ENCODE data around the gene TLE4. TPM values are rescaled to one million over a fixed set of nuclear protein-coding genes. Genes with fewer than 3 reads are reported as not detected.

The TLE4 gene
- total RNA-seq, 1 experiment from 2014 or later = 8.1 TPM

- POLR2A ChIA-PET = no interaction called here
- TF ChIP-seq CTCF (IDR thresholded peaks at IDR 0.05; ENCODE audit: insufficient read depth in 1 of 2, low read depth in 1 of 2, low read length in 1 of 2, severe bottlenecking in 1 of 2, unreplicated experiment in 1 of 2) = no peak
- Mint-ChIP-seq H3K36me3 (ENCODE audit: insufficient read depth, unreplicated experiment) (no peaks in the 10 kb centered on the region), H3K4me3 (ENCODE audit: unreplicated experiment) (no peak overlapping the region), H3K27me3 (ENCODE audit: insufficient read depth, unreplicated experiment) (no peaks in the 10 kb centered on the region), H3K9me3 (ENCODE audit: unreplicated experiment) (no peaks in the 10 kb centered on the region), H3K27ac (ENCODE audit: unreplicated experiment) (no peak overlapping the region), H3K4me1 (ENCODE audit: low read depth, unreplicated experiment) (no peaks in the 10 kb centered on the region)
- Histone ChIP-seq H3K36me3 (ENCODE audit: control insufficient read depth, insufficient read depth, low read length) (no peaks in the 10 kb centered on the region), H3K9me3 (no peaks in the 10 kb centered on the region), H3K4me3 (ENCODE audit: low read depth, low read length) (no peak overlapping the region), H3K27me3 (replicated peaks; ENCODE audit: control insufficient read depth, insufficient read depth, low read length) (no peaks in the 10 kb centered on the region), H3K4me1 (no peaks in the 10 kb centered on the region)
- CTCF ChIA-PET = no interaction called here
- no TSS peak for BruUV-seq (replicated peaks)
- intact Hi-C loops (cut with micrococcal nuclease; ENCODE audit: unreplicated experiment) = no loop called here
- DNase-seq = no peak
These were observed 122.0 kb downstream of the TLE4 start for GRCh38 chr9:79693750-79694149.

- ChIA-PET CTCF (no interaction called here), POLR2A (no interaction called here)
- intact Hi-C loops (cut with micrococcal nuclease; ENCODE audit: unreplicated experiment) = no loop called here
- Histone ChIP-seq H3K4me1 (no peaks in the 10 kb centered on the region), H3K27me3 (replicated peaks; ENCODE audit: control insufficient read depth, insufficient read depth, low read length) (no peaks in the 10 kb centered on the region), H3K4me3 (ENCODE audit: low read depth, low read length) (no peak overlapping the region), H3K36me3 (ENCODE audit: control insufficient read depth, insufficient read depth, low read length) (no peaks in the 10 kb centered on the region), H3K9me3 (no peaks in the 10 kb centered on the region)
- Mint-ChIP-seq H3K4me3 (ENCODE audit: unreplicated experiment) (no peak overlapping the region), H3K27me3 (ENCODE audit: insufficient read depth, unreplicated experiment) (no peaks in the 10 kb centered on the region), H3K4me1 (ENCODE audit: low read depth, unreplicated experiment) (no peaks in the 10 kb centered on the region), H3K27ac (ENCODE audit: unreplicated experiment) (no peak overlapping the region), H3K36me3 (ENCODE audit: insufficient read depth, unreplicated experiment) (no peaks in the 10 kb centered on the region), H3K9me3 (ENCODE audit: unreplicated experiment) (no peaks in the 10 kb centered on the region)
- DNase-seq = no peak
- no peak for TF ChIP-seq CTCF (IDR thresholded peaks at IDR 0.05; ENCODE audit: insufficient read depth in 1 of 2, low read depth in 1 of 2, low read length in 1 of 2, severe bottlenecking in 1 of 2, unreplicated experiment in 1 of 2)
- no TSS peak for BruUV-seq (replicated peaks)
These were observed 122.4 kb downstream of the TLE4 start for GRCh38 chr9:79694208-79694607.

- BruUV-seq (replicated peaks) = no TSS peak
- Mint-ChIP-seq H3K27ac (ENCODE audit: unreplicated experiment) (no peak overlapping the region), H3K36me3 (ENCODE audit: insufficient read depth, unreplicated experiment) (no peaks in the 10 kb centered on the region), H3K4me3 (ENCODE audit: unreplicated experiment) (no peak overlapping the region), H3K4me1 (ENCODE audit: low read depth, unreplicated experiment) (no peaks in the 10 kb centered on the region), H3K27me3 (ENCODE audit: insufficient read depth, unreplicated experiment) (no peaks in the 10 kb centered on the region), H3K9me3 (ENCODE audit: unreplicated experiment) (no peaks in the 10 kb centered on the region)
- Histone ChIP-seq H3K36me3 (ENCODE audit: control insufficient read depth, insufficient read depth, low read length) (no peaks in the 10 kb centered on the region), H3K27me3 (replicated peaks; ENCODE audit: control insufficient read depth, insufficient read depth, low read length) (no peaks in the 10 kb centered on the region), H3K9me3 (no peaks in the 10 kb centered on the region), H3K4me1 (no peaks in the 10 kb centered on the region), H3K4me3 (ENCODE audit: low read depth, low read length) (no peak overlapping the region)
- CTCF ChIA-PET = no interaction called here
- TF ChIP-seq CTCF (IDR thresholded peaks at IDR 0.05; ENCODE audit: insufficient read depth in 1 of 2, low read depth in 1 of 2, low read length in 1 of 2, severe bottlenecking in 1 of 2, unreplicated experiment in 1 of 2) = no peak
- intact Hi-C loops (cut with micrococcal nuclease; ENCODE audit: unreplicated experiment) = no loop called here
- POLR2A ChIA-PET = no interaction called here
- DNase-seq = no peak
These were observed 123.1 kb downstream of the TLE4 start for GRCh38 chr9:79694676-79695400.
